ENCODE results near the gene DSCAM.

- TF ChIP-seq CTCF (IDR thresholded peaks at IDR 0.05) (peak; percentile 47 to 81 (median 55)), EP300 (IDR thresholded peaks at IDR 0.05) (no peak)
These were observed 725.9 kb downstream of the DSCAM start for GRCh38 chr21:40120940-40121575.
